SH-SY5Y (cell line): Measurements from ENCODE around the gene PIP5K1B.

Experiments used
- GATA2 ChIP-seq: IDR thresholded peaks from 2 replicates; pipeline ENCODE4 v1.6.1; 2011; ENCODE audit warnings: mild to moderate bottlenecking, low read depth, low read length
- GATA3 ChIP-seq: IDR thresholded peaks from 2 replicates; pipeline ENCODE4 v1.6.1; 2011; ENCODE audit warnings: low read depth, mild to moderate bottlenecking, low read length, moderate library complexity

PIP5K1B gene

GRCh38 chr9:68704814-68705530, at the start of gene PIP5K1B:
Gene PIP5K1B, plus strand, starts transcription at chr9:68705240. Its CDS starts 117,375 bp downstream, at chr9:68822615.
- TF ChIP-seq GATA3: no peak
- TF ChIP-seq GATA2: no peak

GRCh38 chr9:68664036-68664435, 41.0 kb upstream of the PIP5K1B start:
- TF ChIP-seq GATA2 (no peak), GATA3 (no peak)

GRCh38 chr9:68668127-68668526, 36.9 kb upstream of the PIP5K1B start:
- TF ChIP-seq GATA3 (no peak), GATA2 (no peak)

- TF ChIP-seq GATA3: no peak
- no peak for TF ChIP-seq GATA2
Observed at GRCh38 chr9:68669218-68669617, 35.8 kb upstream of the PIP5K1B start.

GRCh38 chr9:68672215-68672614, 32.8 kb upstream of the PIP5K1B start:
- no peak for TF ChIP-seq GATA3
- TF ChIP-seq GATA2: no peak

GRCh38 chr9:68672625-68673024, 32.4 kb upstream of the PIP5K1B start:
- no peak for TF ChIP-seq GATA3
- no peak for TF ChIP-seq GATA2

GRCh38 chr9:68678430-68678829, 26.6 kb upstream of the PIP5K1B start:
- no peak for TF ChIP-seq GATA2
- TF ChIP-seq GATA3: no peak

- TF ChIP-seq GATA3 (no peak), GATA2 (no peak)
Observed at GRCh38 chr9:68683433-68683832, 21.6 kb upstream of the PIP5K1B start.

- TF ChIP-seq GATA2 (no peak), GATA3 (no peak)
Observed at GRCh38 chr9:68685213-68685612, 19.8 kb upstream of the PIP5K1B start.

- no peak for TF ChIP-seq GATA2
- no peak for TF ChIP-seq GATA3
Observed at GRCh38 chr9:68685770-68686169, 19.3 kb upstream of the PIP5K1B start.

GRCh38 chr9:68690088-68690487, 15.0 kb upstream of the PIP5K1B start:
- TF ChIP-seq GATA2: no peak
- TF ChIP-seq GATA3: no peak

- TF ChIP-seq GATA2 (no peak), GATA3 (no peak)
Observed at GRCh38 chr9:68692519-68692918, 12.5 kb upstream of the PIP5K1B start.

- TF ChIP-seq GATA2 (no peak), GATA3 (no peak)
Observed at GRCh38 chr9:68694125-68694524, 10.9 kb upstream of the PIP5K1B start.

- TF ChIP-seq GATA2: no peak
- no peak for TF ChIP-seq GATA3
Observed at GRCh38 chr9:68697851-68698250, 7.2 kb upstream of the PIP5K1B start.

- TF ChIP-seq GATA2 (no peak), GATA3 (no peak)
Observed at GRCh38 chr9:68698943-68699509, 6.0 kb upstream of the PIP5K1B start.
